ACC112 (cell line): ENCODE measurements around the gene RGS12.

Experiments used
- H2AFZ ChIP-seq: fragments of 200-600 bp; sonication (generic); one replicate; pipeline ENCODE4 v1.6.0; 2017; ENCODE audit warnings: antibody characterized with exemption, low read length; ENCODE audit not compliant: unreplicated experiment
- H3K27ac ChIP-seq: fragments of 200-600 bp; sonication (generic); 2 replicates; pipeline ENCODE4 v1.5.1; 2014; ENCODE audit warnings: low read depth, mild to moderate bottlenecking, antibody characterized with exemption, low read length, moderate library complexity
- H3K27me3 ChIP-seq: fragments of 200-600 bp; sonication (generic); 2 replicates; pipeline ENCODE4 v1.6.1; 2014; ENCODE audit warnings: mild to moderate bottlenecking, antibody characterized with exemption, low read length, moderate library complexity, mixed read lengths; ENCODE audit not compliant: insufficient read depth
- H3K36me3 ChIP-seq: fragments of 200-600 bp; sonication (generic); 2 replicates; pipeline ENCODE4 v1.6.1; 2016; ENCODE audit warnings: mild to moderate bottlenecking, antibody characterized with exemption, low read length, moderate library complexity, mixed read lengths; ENCODE audit not compliant: insufficient read depth
- H3K4me1 ChIP-seq: fragments of 200-600 bp; sonication (generic); one replicate; pipeline ENCODE4 v1.6.1; 2016; ENCODE audit warnings: low read length, mixed read lengths; ENCODE audit not compliant: insufficient read depth, unreplicated experiment, control insufficient read depth
- H3K4me3 ChIP-seq: fragments of 200-600 bp; sonication (generic); 2 replicates; pipeline ENCODE4 v1.5.1; 2014; ENCODE audit warnings: mild to moderate bottlenecking, low read depth, low read length
- H3K79me2 ChIP-seq: fragments of 200-600 bp; sonication (generic); one replicate; pipeline ENCODE4 v1.6.0; 2016; ENCODE audit warnings: low read length; ENCODE audit not compliant: control insufficient read depth, unreplicated experiment, insufficient read depth

The RGS12 gene

GRCh38 chr4:3285558-3286334, 7.1 kb upstream of the RGS12 start:
- Histone ChIP-seq H3K27me3 (peaks cover 41% of the 10 kb centered on the region), H2AFZ (no peak overlapping the region), H3K36me3 (no peaks in the 10 kb centered on the region), H3K4me1 (no peaks in the 10 kb centered on the region), H3K4me3 (no peak overlapping the region), H3K79me2 (no peaks in the 10 kb centered on the region), H3K27ac (no peak overlapping the region)

GRCh38 chr4:3286335-3287175, 6.3 kb upstream of the RGS12 start:
- Histone ChIP-seq H3K4me1 (no peaks in the 10 kb centered on the region), H3K79me2 (no peaks in the 10 kb centered on the region), H3K4me3 (no peak overlapping the region), H3K27me3 (peaks cover 37% of the 10 kb centered on the region), H3K36me3 (no peaks in the 10 kb centered on the region), H3K27ac (no peak overlapping the region), H2AFZ (no peak overlapping the region)

- H3K4me3 ChIP-seq, result no peak overlapping the region
- no peaks in the 10 kb centered on the region for H3K79me2 ChIP-seq
- H3K4me1 ChIP-seq, result no peaks in the 10 kb centered on the region
- H3K36me3 ChIP-seq, result no peaks in the 10 kb centered on the region
- peaks cover 32% of the 10 kb centered on the region for H3K27me3 ChIP-seq
- H2AFZ ChIP-seq, result no peak overlapping the region
- no peak overlapping the region for H3K27ac ChIP-seq
These were observed 5.4 kb upstream of the RGS12 start for GRCh38 chr4:3287271-3287971.

GRCh38 chr4:3287972-3288570, 4.8 kb upstream of the RGS12 start:
- no peaks in the 10 kb centered on the region for H3K36me3 ChIP-seq
- H3K79me2 ChIP-seq, result no peaks in the 10 kb centered on the region
- no peak overlapping the region for H3K27ac ChIP-seq
- H3K4me3 ChIP-seq, result no peak overlapping the region
- no peaks in the 10 kb centered on the region for H3K4me1 ChIP-seq
- peaks cover 32% of the 10 kb centered on the region for H3K27me3 ChIP-seq
- H2AFZ ChIP-seq, result no peak overlapping the region

GRCh38 chr4:3288571-3289094, 4.2 kb upstream of the RGS12 start:
- H3K27me3 ChIP-seq, result peaks cover 32% of the 10 kb centered on the region
- H3K79me2 ChIP-seq, result no peaks in the 10 kb centered on the region
- H3K4me1 ChIP-seq, result peaks cover 2% of the 10 kb centered on the region
- H3K36me3 ChIP-seq, result no peaks in the 10 kb centered on the region
- no peak overlapping the region for H3K4me3 ChIP-seq
- H2AFZ ChIP-seq, result no peak overlapping the region
- no peak overlapping the region for H3K27ac ChIP-seq

GRCh38 chr4:3290476-3290875, 2.3 kb upstream of the RGS12 start:
- peaks cover 29% of the 10 kb centered on the region for H3K27me3 ChIP-seq
- no peaks in the 10 kb centered on the region for H3K36me3 ChIP-seq
- no peak overlapping the region for H3K27ac ChIP-seq
- H3K4me1 ChIP-seq, result peaks cover 7% of the 10 kb centered on the region
- H3K79me2 ChIP-seq, result no peaks in the 10 kb centered on the region
- no peak overlapping the region for H3K4me3 ChIP-seq
- H2AFZ ChIP-seq, result no peak overlapping the region

- no peak overlapping the region for H3K27ac ChIP-seq
- H3K79me2 ChIP-seq, result no peaks in the 10 kb centered on the region
- peaks cover 7% of the 10 kb centered on the region for H3K4me1 ChIP-seq
- H3K27me3 ChIP-seq, result peaks cover 25% of the 10 kb centered on the region
- H3K4me3 ChIP-seq, result no peak overlapping the region
- H2AFZ ChIP-seq, result no peak overlapping the region
- no peaks in the 10 kb centered on the region for H3K36me3 ChIP-seq
These were observed 1.9 kb upstream of the RGS12 start for GRCh38 chr4:3290889-3291321.

- Histone ChIP-seq H3K36me3 (no peaks in the 10 kb centered on the region), H3K27ac (no peak overlapping the region), H3K27me3 (peaks cover 20% of the 10 kb centered on the region), H3K4me1 (peaks cover 7% of the 10 kb centered on the region), H2AFZ (peak overlapping the region; percentile 26), H3K4me3 (peak overlapping the region; percentile 93), H3K79me2 (no peaks in the 10 kb centered on the region)
These were observed 1.3 kb upstream of the RGS12 start for GRCh38 chr4:3291411-3291968.

GRCh38 chr4:3291969-3292570, 751 bp upstream of the RGS12 start:
- peaks cover 7% of the 10 kb centered on the region for H3K4me1 ChIP-seq
- H2AFZ ChIP-seq, result peak overlapping the region; percentile 26
- no peaks in the 10 kb centered on the region for H3K36me3 ChIP-seq
- no peaks in the 10 kb centered on the region for H3K79me2 ChIP-seq
- peaks cover 14% of the 10 kb centered on the region for H3K27me3 ChIP-seq
- peak overlapping the region; percentile 59; the same call in 1 of the 2 replicates for H3K27ac ChIP-seq
- H3K4me3 ChIP-seq, result peak overlapping the region; percentile 93
